ENCODE measurements around the gene PPP5C. TPM values are rescaled to one million over a fixed set of nuclear protein-coding genes. Genes with fewer than 3 reads are reported as not detected.
A peak's percentile ranks its signal among the peaks of the same experiment; 100 is the strongest.

Gene PPP5C
- total RNA-seq, 4 donors from 2014 or later, result 39.9 to 74.7 (median 61.9) TPM

GRCh38 chr19:46299695-46300094, 47.2 kb upstream of the PPP5C start:
- no peak for TF ChIP-seq POLR2AphosphoS5 (IDR thresholded peaks at IDR 0.05)
- TF ChIP-seq CTCF (IDR thresholded peaks at IDR 0.05), result no peak
- no peak for TF ChIP-seq POLR2A (IDR thresholded peaks at IDR 0.05; ENCODE audit: low read depth)
- no peak for TF ChIP-seq EP300 (IDR thresholded peaks at IDR 0.05)
- WGBS, result 35% methylated on average over 7 of the region's 7 CpGs
- DNase-seq (ENCODE audit: extremely low spot score), result no peak
- intact Hi-C loops (cut with DNase I), result no loop called here
- Histone ChIP-seq H3K4me3 (peak overlapping the region; percentile 74 to 90 (median 81)), H3K9me3 (no peaks in the 10 kb centered on the region), H3K27me3 (no peaks in the 10 kb centered on the region), H3K4me1 (peaks cover 66 to 89% (median 84%) of the 10 kb centered on the region in 4 donors), H3K36me3 (peaks cover 13 to 23% (median 18%) of the 10 kb centered on the region in 4 donors), H3K27ac (replicated peaks in 1 of 4) (peak overlapping the region; percentile 97 to 98 (median 98))

GRCh38 chr19:46303322-46303690, 43.6 kb upstream of the PPP5C start:
- H3K4me1 ChIP-seq, result peaks cover 49 to 87% (median 83%) of the 10 kb centered on the region in 4 donors
- H3K27ac ChIP-seq (replicated peaks in 1 of 4), result peak overlapping the region; percentile 97 to 98 (median 98)
- no peaks in the 10 kb centered on the region for H3K27me3 ChIP-seq
- intact Hi-C loops (cut with DNase I), result no loop called here
- H3K4me3 ChIP-seq, result peak overlapping the region; percentile 19 to 28 (median 25)
- no peaks in the 10 kb centered on the region for H3K9me3 ChIP-seq
- TF ChIP-seq EP300 (IDR thresholded peaks at IDR 0.05) (no peak), POLR2A (IDR thresholded peaks at IDR 0.05; ENCODE audit: low read depth) (no peak), POLR2AphosphoS5 (IDR thresholded peaks at IDR 0.05) (no peak), CTCF (IDR thresholded peaks at IDR 0.05) (no peak)
- peaks cover 49 to 59% (median 54%) of the 10 kb centered on the region in 4 donors for H3K36me3 ChIP-seq
- DNase-seq (ENCODE audit: extremely low spot score), result no peak
- 48% methylated on average over 5 of the region's 10 CpGs for WGBS

GRCh38 chr19:46303691-46304397, 43.0 kb upstream of the PPP5C start:
- intact Hi-C loops (cut with DNase I), result no loop called here
- H3K4me1 ChIP-seq, result peaks cover 45 to 88% (median 83%) of the 10 kb centered on the region in 4 donors

GRCh38 chr19:46306501-46306900, 40.4 kb upstream of the PPP5C start:
- H3K9me3 ChIP-seq, result no peaks in the 10 kb centered on the region
- DNase-seq (ENCODE audit: extremely low spot score), result no peak
- peaks cover 81 to 91% (median 86%) of the 10 kb centered on the region in 4 donors for H3K36me3 ChIP-seq
- H3K27me3 ChIP-seq, result no peaks in the 10 kb centered on the region
- TF ChIP-seq POLR2A (IDR thresholded peaks at IDR 0.05; ENCODE audit: low read depth) (no peak), POLR2AphosphoS5 (IDR thresholded peaks at IDR 0.05) (no peak), CTCF (IDR thresholded peaks at IDR 0.05) (no peak)
- H3K4me3 ChIP-seq, result no peak overlapping the region
- H3K4me1 ChIP-seq, result peaks cover 31 to 83% (median 74%) of the 10 kb centered on the region in 4 donors
- peak overlapping the region in 3 of 4 donors; percentile 13 to 98 (median 97) for H3K27ac ChIP-seq (replicated peaks in 1 of 4)
- intact Hi-C loops (cut with DNase I), result loop anchor here (5.0 kb wide), 1 partner anchor 36 kb away; no protein-coding TSS in a partner anchor
- 94% methylated on average over 3 of the region's 3 CpGs for WGBS

More at GRCh38 chr19:46303691-46304397, 43.0 kb upstream of the PPP5C start:
- Histone ChIP-seq H3K27me3 (no peaks in the 10 kb centered on the region), H3K4me3 (peak overlapping the region; percentile 19 to 28 (median 25)), H3K9me3 (no peaks in the 10 kb centered on the region), H3K27ac (replicated peaks in 1 of 4) (peak overlapping the region; percentile 97 to 98 (median 98)), H3K36me3 (peaks cover 55 to 64% (median 60%) of the 10 kb centered on the region in 4 donors)
- WGBS, result 64% methylated on average over 21 of the region's 56 CpGs
- DNase-seq (ENCODE audit: extremely low spot score), result no peak
- TF ChIP-seq POLR2A (IDR thresholded peaks at IDR 0.05; ENCODE audit: low read depth) (no peak), POLR2AphosphoS5 (IDR thresholded peaks at IDR 0.05) (peak in 1 of 2 donors; percentile 41), CTCF (IDR thresholded peaks at IDR 0.05) (no peak), EP300 (IDR thresholded peaks at IDR 0.05) (no peak)
